GM12872 (cell line): Measurements from ENCODE around the gene NAPSA.

Experiments
- TF ChIP-seq, protein P1 (sequence below): IDR thresholded peaks from 3 replicates; pipeline ENCODE4 v1.5.1; 2011; ENCODE audit warnings: low read depth, mild to moderate bottlenecking, low read length, moderate library complexity; ENCODE audit not compliant: insufficient read depth

NAPSA gene

GRCh38 chr19:50323782-50324133 is 41.7 kb downstream of the NAPSA start:
- TF ChIP-seq, protein P1, sequence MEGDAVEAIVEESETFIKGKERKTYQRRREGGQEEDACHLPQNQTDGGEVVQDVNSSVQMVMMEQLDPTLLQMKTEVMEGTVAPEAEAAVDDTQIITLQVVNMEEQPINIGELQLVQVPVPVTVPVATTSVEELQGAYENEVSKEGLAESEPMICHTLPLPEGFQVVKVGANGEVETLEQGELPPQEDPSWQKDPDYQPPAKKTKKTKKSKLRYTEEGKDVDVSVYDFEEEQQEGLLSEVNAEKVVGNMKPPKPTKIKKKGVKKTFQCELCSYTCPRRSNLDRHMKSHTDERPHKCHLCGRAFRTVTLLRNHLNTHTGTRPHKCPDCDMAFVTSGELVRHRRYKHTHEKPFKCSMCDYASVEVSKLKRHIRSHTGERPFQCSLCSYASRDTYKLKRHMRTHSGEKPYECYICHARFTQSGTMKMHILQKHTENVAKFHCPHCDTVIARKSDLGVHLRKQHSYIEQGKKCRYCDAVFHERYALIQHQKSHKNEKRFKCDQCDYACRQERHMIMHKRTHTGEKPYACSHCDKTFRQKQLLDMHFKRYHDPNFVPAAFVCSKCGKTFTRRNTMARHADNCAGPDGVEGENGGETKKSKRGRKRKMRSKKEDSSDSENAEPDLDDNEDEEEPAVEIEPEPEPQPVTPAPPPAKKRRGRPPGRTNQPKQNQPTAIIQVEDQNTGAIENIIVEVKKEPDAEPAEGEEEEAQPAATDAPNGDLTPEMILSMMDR = no peak

- TF ChIP-seq, protein P1 = no peak
These were observed 42.3 kb downstream of the NAPSA start for GRCh38 chr19:50322931-50323781.

GRCh38 chr19:50322234-50322633 is 43.2 kb downstream of the NAPSA start:
- TF ChIP-seq, protein P1 = no peak

DNA sequence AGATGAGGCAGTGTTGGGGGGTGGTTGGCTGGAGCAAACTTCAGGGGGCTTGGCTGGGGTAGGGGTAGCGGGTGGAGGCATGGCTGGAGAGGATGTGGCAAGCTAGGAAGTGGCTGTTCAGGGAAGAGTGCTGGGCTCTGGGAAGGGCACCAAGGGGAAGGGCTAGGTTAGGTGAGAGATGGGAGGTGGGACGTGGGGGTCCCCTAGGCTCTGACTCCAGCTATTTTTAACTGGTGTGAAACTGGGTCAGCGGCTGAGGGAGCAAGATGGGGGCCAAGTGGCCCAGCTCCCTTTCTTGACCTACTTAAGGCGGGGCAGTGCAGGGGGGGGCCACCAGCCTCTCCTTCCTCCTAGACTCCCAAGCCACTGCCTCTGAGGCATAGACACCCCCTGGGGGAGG is 43.6 kb downstream of the NAPSA start:
- TF ChIP-seq, protein P1 = no peak

GRCh38 chr19:50320596-50320995 is 44.8 kb downstream of the NAPSA start:
- TF ChIP-seq, protein P1 = no peak

- TF ChIP-seq, protein P1 = no peak
These were observed 45.4 kb downstream of the NAPSA start for GRCh38 chr19:50320051-50320450.

DNA sequence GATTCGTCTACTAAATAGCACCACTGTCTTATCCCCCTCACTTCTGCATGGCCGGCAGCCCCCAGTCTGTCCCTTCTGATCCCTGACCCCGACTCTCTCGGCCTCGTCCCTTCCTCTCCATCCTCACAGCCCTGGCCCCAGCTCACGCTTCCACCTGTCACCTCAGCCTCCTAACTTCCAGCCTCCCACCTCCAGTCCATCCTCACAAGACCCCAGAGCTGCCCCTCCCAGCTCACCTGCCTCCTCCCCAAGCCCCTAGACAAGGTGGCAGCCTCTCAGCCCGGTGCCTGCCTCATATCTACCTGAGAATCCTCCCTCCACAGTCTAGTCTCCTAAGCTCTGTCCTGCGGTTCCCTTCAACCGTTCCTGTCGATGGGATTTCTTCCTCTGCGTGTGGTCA is 46.3 kb downstream of the NAPSA start:
- TF ChIP-seq, protein P1 = no peak
